Measurements from ENCODE around the gene ADGRV1.

The ADGRV1 gene

GRCh38 chr5:91158011-91158410 lies 599.4 kb downstream of the ADGRV1 start:
- H3K27me3 ChIP-seq (ENCODE audit: insufficient read depth, insufficient read length), result no peaks in the 10 kb centered on the region
- no peaks in the 10 kb centered on the region for H3K36me3 ChIP-seq (ENCODE audit: insufficient read depth, insufficient read length, low read length)
- TF ChIP-seq YY1 (IDR thresholded peaks at IDR 0.05; ENCODE audit: insufficient read depth, insufficient read length) (no peak), SUZ12 (IDR thresholded peaks at IDR 0.05; ENCODE audit: extremely low read depth, insufficient read depth, insufficient read length) (no peak), ZNF274 (IDR thresholded peaks at IDR 0.05; ENCODE audit: low read depth, low read length) (no peak)
- H3K9me3 ChIP-seq (ENCODE audit: insufficient read depth, low read length), result no peaks in the 10 kb centered on the region
- H3K4me1 ChIP-seq (ENCODE audit: insufficient read depth, insufficient read length), result no peaks in the 10 kb centered on the region
- H3K9ac ChIP-seq (ENCODE audit: insufficient read length, low read depth), result no peak overlapping the region
- no peak for DNase-seq (ENCODE audit: low read depth, low spot score)
- no peak overlapping the region for H3K4me3 ChIP-seq (ENCODE audit: insufficient read length, low read depth)

GRCh38 chr5:91159647-91160046 lies 601.0 kb downstream of the ADGRV1 start:
- no peak for DNase-seq (ENCODE audit: low read depth, low spot score)
- Histone ChIP-seq H3K27me3 (ENCODE audit: insufficient read depth, insufficient read length) (no peaks in the 10 kb centered on the region), H3K4me1 (ENCODE audit: insufficient read depth, insufficient read length) (no peaks in the 10 kb centered on the region), H3K9ac (ENCODE audit: insufficient read length, low read depth) (no peak overlapping the region), H3K4me3 (ENCODE audit: insufficient read length, low read depth) (no peak overlapping the region), H3K9me3 (ENCODE audit: insufficient read depth, low read length) (no peaks in the 10 kb centered on the region), H3K36me3 (ENCODE audit: insufficient read depth, insufficient read length, low read length) (no peaks in the 10 kb centered on the region)
- TF ChIP-seq SUZ12 (IDR thresholded peaks at IDR 0.05; ENCODE audit: extremely low read depth, insufficient read depth, insufficient read length) (no peak), YY1 (IDR thresholded peaks at IDR 0.05; ENCODE audit: insufficient read depth, insufficient read length) (no peak), ZNF274 (IDR thresholded peaks at IDR 0.05; ENCODE audit: low read depth, low read length) (no peak)

GRCh38 chr5:91160714-91161285 lies 602.2 kb downstream of the ADGRV1 start:
- H3K4me3 ChIP-seq (ENCODE audit: insufficient read length, low read depth), result no peak overlapping the region
- H3K27me3 ChIP-seq (ENCODE audit: insufficient read depth, insufficient read length), result no peaks in the 10 kb centered on the region
- no peak for DNase-seq (ENCODE audit: low read depth, low spot score)
- no peak overlapping the region for H3K9ac ChIP-seq (ENCODE audit: insufficient read length, low read depth)
- no peaks in the 10 kb centered on the region for H3K4me1 ChIP-seq (ENCODE audit: insufficient read depth, insufficient read length)
- no peaks in the 10 kb centered on the region for H3K9me3 ChIP-seq (ENCODE audit: insufficient read depth, low read length)
- no peak for TF ChIP-seq SUZ12 (IDR thresholded peaks at IDR 0.05; ENCODE audit: extremely low read depth, insufficient read depth, insufficient read length)
- no peak for TF ChIP-seq YY1 (IDR thresholded peaks at IDR 0.05; ENCODE audit: insufficient read depth, insufficient read length)
- no peak for TF ChIP-seq ZNF274 (IDR thresholded peaks at IDR 0.05; ENCODE audit: low read depth, low read length)
- H3K36me3 ChIP-seq (ENCODE audit: insufficient read depth, insufficient read length, low read length), result no peaks in the 10 kb centered on the region

- TF ChIP-seq YY1 (IDR thresholded peaks at IDR 0.05; ENCODE audit: insufficient read depth, insufficient read length), result no peak
- TF ChIP-seq ZNF274 (IDR thresholded peaks at IDR 0.05; ENCODE audit: low read depth, low read length), result no peak
- no peak for TF ChIP-seq SUZ12 (IDR thresholded peaks at IDR 0.05; ENCODE audit: extremely low read depth, insufficient read depth, insufficient read length)
- Histone ChIP-seq H3K27me3 (ENCODE audit: insufficient read depth, insufficient read length) (no peaks in the 10 kb centered on the region), H3K4me3 (ENCODE audit: insufficient read length, low read depth) (no peak overlapping the region), H3K4me1 (ENCODE audit: insufficient read depth, insufficient read length) (no peaks in the 10 kb centered on the region), H3K36me3 (ENCODE audit: insufficient read depth, insufficient read length, low read length) (no peaks in the 10 kb centered on the region), H3K9ac (ENCODE audit: insufficient read length, low read depth) (no peak overlapping the region), H3K9me3 (ENCODE audit: insufficient read depth, low read length) (no peaks in the 10 kb centered on the region)
- DNase-seq (ENCODE audit: low read depth, low spot score), result no peak
These were observed 604.2 kb downstream of the ADGRV1 start for GRCh38 chr5:91162534-91163381.

- Histone ChIP-seq H3K9ac (ENCODE audit: insufficient read length, low read depth) (no peak overlapping the region), H3K27me3 (ENCODE audit: insufficient read depth, insufficient read length) (no peaks in the 10 kb centered on the region), H3K4me1 (ENCODE audit: insufficient read depth, insufficient read length) (no peaks in the 10 kb centered on the region), H3K36me3 (ENCODE audit: insufficient read depth, insufficient read length, low read length) (no peaks in the 10 kb centered on the region), H3K4me3 (ENCODE audit: insufficient read length, low read depth) (no peak overlapping the region), H3K9me3 (ENCODE audit: insufficient read depth, low read length) (no peaks in the 10 kb centered on the region)
- DNase-seq (ENCODE audit: low read depth, low spot score), result no peak
- TF ChIP-seq ZNF274 (IDR thresholded peaks at IDR 0.05; ENCODE audit: low read depth, low read length) (no peak), YY1 (IDR thresholded peaks at IDR 0.05; ENCODE audit: insufficient read depth, insufficient read length) (no peak), SUZ12 (IDR thresholded peaks at IDR 0.05; ENCODE audit: extremely low read depth, insufficient read depth, insufficient read length) (no peak)
These were observed 605.8 kb downstream of the ADGRV1 start for GRCh38 chr5:91164424-91164823.

- Histone ChIP-seq H3K9me3 (ENCODE audit: insufficient read depth, low read length) (no peaks in the 10 kb centered on the region), H3K27me3 (ENCODE audit: insufficient read depth, insufficient read length) (no peaks in the 10 kb centered on the region), H3K4me3 (ENCODE audit: insufficient read length, low read depth) (no peak overlapping the region), H3K36me3 (ENCODE audit: insufficient read depth, insufficient read length, low read length) (no peaks in the 10 kb centered on the region), H3K9ac (ENCODE audit: insufficient read length, low read depth) (no peak overlapping the region), H3K4me1 (ENCODE audit: insufficient read depth, insufficient read length) (no peaks in the 10 kb centered on the region)
- TF ChIP-seq ZNF274 (IDR thresholded peaks at IDR 0.05; ENCODE audit: low read depth, low read length) (no peak), SUZ12 (IDR thresholded peaks at IDR 0.05; ENCODE audit: extremely low read depth, insufficient read depth, insufficient read length) (no peak), YY1 (IDR thresholded peaks at IDR 0.05; ENCODE audit: insufficient read depth, insufficient read length) (no peak)
- no peak for DNase-seq (ENCODE audit: low read depth, low spot score)
These were observed 607.6 kb downstream of the ADGRV1 start for GRCh38 chr5:91166059-91166807.

- no peak overlapping the region for H3K9ac ChIP-seq (ENCODE audit: insufficient read length, low read depth)
- no peak for DNase-seq (ENCODE audit: low read depth, low spot score)
These were observed 610.3 kb downstream of the ADGRV1 start for GRCh38 chr5:91168859-91169258.

More at GRCh38 chr5:91168859-91169258, 610.3 kb downstream of the ADGRV1 start:
- Histone ChIP-seq H3K4me1 (ENCODE audit: insufficient read depth, insufficient read length) (no peaks in the 10 kb centered on the region), H3K4me3 (ENCODE audit: insufficient read length, low read depth) (no peak overlapping the region), H3K27me3 (ENCODE audit: insufficient read depth, insufficient read length) (no peaks in the 10 kb centered on the region), H3K36me3 (ENCODE audit: insufficient read depth, insufficient read length, low read length) (no peaks in the 10 kb centered on the region), H3K9me3 (ENCODE audit: insufficient read depth, low read length) (no peaks in the 10 kb centered on the region)
- TF ChIP-seq YY1 (IDR thresholded peaks at IDR 0.05; ENCODE audit: insufficient read depth, insufficient read length), result no peak
- no peak for TF ChIP-seq ZNF274 (IDR thresholded peaks at IDR 0.05; ENCODE audit: low read depth, low read length)
